ENCODE data around the gene LIMA1.

The LIMA1 gene

GRCh38 chr12:50195832-50196231 is 87.5 kb downstream of the LIMA1 start:
- no peaks in the 10 kb centered on the region for H3K27me3 ChIP-seq (ENCODE audit: control insufficient read depth, insufficient read depth, low read length)
- H3K4me1 ChIP-seq (ENCODE audit: control insufficient read depth, insufficient read depth, low read length), result peaks cover 48% of the 10 kb centered on the region
- H3K9ac ChIP-seq (ENCODE audit: low read depth, low read length), result peak overlapping the region; percentile 75
- peak overlapping the region; percentile 35 for H3K4me2 ChIP-seq (ENCODE audit: low read length)
- H3K4me3 ChIP-seq (ENCODE audit: low read length), result peak overlapping the region; percentile 5
- H3K9me3 ChIP-seq (replicated peaks; ENCODE audit: low read length), result no peaks in the 10 kb centered on the region
- peaks cover 56% of the 10 kb centered on the region for H3K36me3 ChIP-seq (ENCODE audit: insufficient read depth, low read length)

- H3K4me2 ChIP-seq (ENCODE audit: low read length), result peak overlapping the region; percentile 42
- H3K27me3 ChIP-seq (ENCODE audit: control insufficient read depth, insufficient read depth, low read length), result no peaks in the 10 kb centered on the region
- peaks cover 53% of the 10 kb centered on the region for H3K4me1 ChIP-seq (ENCODE audit: control insufficient read depth, insufficient read depth, low read length)
- H3K9ac ChIP-seq (ENCODE audit: low read depth, low read length), result peak overlapping the region; percentile 65
- no peaks in the 10 kb centered on the region for H3K9me3 ChIP-seq (replicated peaks; ENCODE audit: low read length)
- peaks cover 49% of the 10 kb centered on the region for H3K36me3 ChIP-seq (ENCODE audit: insufficient read depth, low read length)
- no peak overlapping the region for H3K4me3 ChIP-seq (ENCODE audit: low read length)
Observed at GRCh38 chr12:50192908-50193307, 90.4 kb downstream of the LIMA1 start.

GRCh38 chr12:50192236-50192635 is 91.1 kb downstream of the LIMA1 start:
- Histone ChIP-seq H3K4me2 (ENCODE audit: low read length) (no peak overlapping the region), H3K4me1 (ENCODE audit: control insufficient read depth, insufficient read depth, low read length) (peaks cover 53% of the 10 kb centered on the region), H3K9me3 (replicated peaks; ENCODE audit: low read length) (no peaks in the 10 kb centered on the region), H3K27me3 (ENCODE audit: control insufficient read depth, insufficient read depth, low read length) (no peaks in the 10 kb centered on the region), H3K36me3 (ENCODE audit: insufficient read depth, low read length) (peaks cover 48% of the 10 kb centered on the region), H3K9ac (ENCODE audit: low read depth, low read length) (peak overlapping the region; percentile 46), H3K4me3 (ENCODE audit: low read length) (no peak overlapping the region)

GRCh38 chr12:50190859-50191258 is 92.5 kb downstream of the LIMA1 start:
- Histone ChIP-seq H3K4me3 (ENCODE audit: low read length) (no peak overlapping the region), H3K4me2 (ENCODE audit: low read length) (no peak overlapping the region), H3K36me3 (ENCODE audit: insufficient read depth, low read length) (peaks cover 44% of the 10 kb centered on the region), H3K9me3 (replicated peaks; ENCODE audit: low read length) (no peaks in the 10 kb centered on the region), H3K9ac (ENCODE audit: low read depth, low read length) (no peak overlapping the region), H3K27me3 (ENCODE audit: control insufficient read depth, insufficient read depth, low read length) (no peaks in the 10 kb centered on the region), H3K4me1 (ENCODE audit: control insufficient read depth, insufficient read depth, low read length) (peaks cover 55% of the 10 kb centered on the region)

GRCh38 chr12:50188875-50189575 is 94.3 kb downstream of the LIMA1 start:
- Histone ChIP-seq H3K9ac (ENCODE audit: low read depth, low read length) (peak overlapping the region; percentile 83), H3K4me3 (ENCODE audit: low read length) (no peak overlapping the region), H3K9me3 (replicated peaks; ENCODE audit: low read length) (no peaks in the 10 kb centered on the region), H3K4me2 (ENCODE audit: low read length) (no peak overlapping the region), H3K4me1 (ENCODE audit: control insufficient read depth, insufficient read depth, low read length) (peaks cover 63% of the 10 kb centered on the region), H3K27me3 (ENCODE audit: control insufficient read depth, insufficient read depth, low read length) (no peaks in the 10 kb centered on the region), H3K36me3 (ENCODE audit: insufficient read depth, low read length) (peaks cover 46% of the 10 kb centered on the region)

GRCh38 chr12:50188241-50188781 is 95.0 kb downstream of the LIMA1 start:
- Histone ChIP-seq H3K4me2 (ENCODE audit: low read length) (peak overlapping the region; percentile 53), H3K9me3 (replicated peaks; ENCODE audit: low read length) (no peaks in the 10 kb centered on the region), H3K36me3 (ENCODE audit: insufficient read depth, low read length) (peaks cover 51% of the 10 kb centered on the region), H3K27me3 (ENCODE audit: control insufficient read depth, insufficient read depth, low read length) (no peaks in the 10 kb centered on the region), H3K4me3 (ENCODE audit: low read length) (no peak overlapping the region), H3K4me1 (ENCODE audit: control insufficient read depth, insufficient read depth, low read length) (peaks cover 68% of the 10 kb centered on the region), H3K9ac (ENCODE audit: low read depth, low read length) (peak overlapping the region; percentile 83)

GRCh38 chr12:50187084-50187900 is 96.0 kb downstream of the LIMA1 start:
- peak overlapping the region; percentile 32 for H3K4me3 ChIP-seq (ENCODE audit: low read length)
- no peaks in the 10 kb centered on the region for H3K9me3 ChIP-seq (replicated peaks; ENCODE audit: low read length)
- H3K4me2 ChIP-seq (ENCODE audit: low read length), result peak overlapping the region; percentile 53
- peaks cover 62% of the 10 kb centered on the region for H3K4me1 ChIP-seq (ENCODE audit: control insufficient read depth, insufficient read depth, low read length)
- peak overlapping the region; percentile 83 for H3K9ac ChIP-seq (ENCODE audit: low read depth, low read length)
- no peaks in the 10 kb centered on the region for H3K27me3 ChIP-seq (ENCODE audit: control insufficient read depth, insufficient read depth, low read length)
- H3K36me3 ChIP-seq (ENCODE audit: insufficient read depth, low read length), result peaks cover 48% of the 10 kb centered on the region

GRCh38 chr12:50186681-50187080 is 96.6 kb downstream of the LIMA1 start:
- H3K9ac ChIP-seq (ENCODE audit: low read depth, low read length), result peak overlapping the region; percentile 83

GRCh38 chr12:50185970-50186663 is 97.2 kb downstream of the LIMA1 start:
- H3K4me3 ChIP-seq (ENCODE audit: low read length), result peak overlapping the region; percentile 19
- peaks cover 51% of the 10 kb centered on the region for H3K36me3 ChIP-seq (ENCODE audit: insufficient read depth, low read length)
- H3K4me2 ChIP-seq (ENCODE audit: low read length), result peak overlapping the region; percentile 53
- H3K9ac ChIP-seq (ENCODE audit: low read depth, low read length), result peak overlapping the region; percentile 83
- H3K27me3 ChIP-seq (ENCODE audit: control insufficient read depth, insufficient read depth, low read length), result no peaks in the 10 kb centered on the region
- H3K4me1 ChIP-seq (ENCODE audit: control insufficient read depth, insufficient read depth, low read length), result peaks cover 60% of the 10 kb centered on the region
- no peaks in the 10 kb centered on the region for H3K9me3 ChIP-seq (replicated peaks; ENCODE audit: low read length)

More at GRCh38 chr12:50186681-50187080, 96.6 kb downstream of the LIMA1 start:
- Histone ChIP-seq H3K4me1 (ENCODE audit: control insufficient read depth, insufficient read depth, low read length) (peaks cover 60% of the 10 kb centered on the region), H3K36me3 (ENCODE audit: insufficient read depth, low read length) (peaks cover 49% of the 10 kb centered on the region), H3K27me3 (ENCODE audit: control insufficient read depth, insufficient read depth, low read length) (no peaks in the 10 kb centered on the region), H3K9me3 (replicated peaks; ENCODE audit: low read length) (no peaks in the 10 kb centered on the region), H3K4me3 (ENCODE audit: low read length) (peak overlapping the region; percentile 19), H3K4me2 (ENCODE audit: low read length) (peak overlapping the region; percentile 53)

GRCh38 chr12:50185301-50185895 is 97.9 kb downstream of the LIMA1 start:
- Histone ChIP-seq H3K4me3 (ENCODE audit: low read length) (no peak overlapping the region), H3K9ac (ENCODE audit: low read depth, low read length) (peak overlapping the region; percentile 83), H3K27me3 (ENCODE audit: control insufficient read depth, insufficient read depth, low read length) (no peaks in the 10 kb centered on the region), H3K4me1 (ENCODE audit: control insufficient read depth, insufficient read depth, low read length) (peaks cover 60% of the 10 kb centered on the region), H3K9me3 (replicated peaks; ENCODE audit: low read length) (no peaks in the 10 kb centered on the region), H3K36me3 (ENCODE audit: insufficient read depth, low read length) (peaks cover 51% of the 10 kb centered on the region), H3K4me2 (ENCODE audit: low read length) (peak overlapping the region; percentile 3)

- Histone ChIP-seq H3K4me3 (ENCODE audit: low read length) (no peak overlapping the region), H3K4me1 (ENCODE audit: control insufficient read depth, insufficient read depth, low read length) (peaks cover 59% of the 10 kb centered on the region), H3K36me3 (ENCODE audit: insufficient read depth, low read length) (peaks cover 55% of the 10 kb centered on the region), H3K27me3 (ENCODE audit: control insufficient read depth, insufficient read depth, low read length) (no peaks in the 10 kb centered on the region), H3K9me3 (replicated peaks; ENCODE audit: low read length) (no peaks in the 10 kb centered on the region), H3K4me2 (ENCODE audit: low read length) (no peak overlapping the region), H3K9ac (ENCODE audit: low read depth, low read length) (peak overlapping the region; percentile 26)
Observed at GRCh38 chr12:50184261-50184660, 99.1 kb downstream of the LIMA1 start.
